A549 (cell line): ENCODE results near the gene MYO1E.

ENCODE experiments used
- CHD4 ChIP-seq: fragments of 200-600 bp; sonication (generic); IDR thresholded peaks from 2 replicates; pipeline ENCODE4 v1.6.1; 2016; ENCODE audit warnings: antibody characterized with exemption, mild to moderate bottlenecking, borderline replicate concordance
- ELK1 ChIP-seq: fragments of 150-350 bp; IDR thresholded peaks from 2 replicates; pipeline ENCODE4 v1.6.1; 2014; ENCODE audit warnings: low read depth, mild to moderate bottlenecking, low read length
- ESRRA ChIP-seq: fragments of 150-350 bp; IDR thresholded peaks from 2 replicates; pipeline ENCODE4 v1.6.1; 2014; ENCODE audit warnings: mild to moderate bottlenecking, low read length, borderline replicate concordance
- FOSL2 ChIP-seq, 2 experiments: fragments of 450-650 bp in 1 of 2; fragments of >200 bp in 1 of 2; sonication (Bioruptor Twin) in 1 of 2; formaldehyde crosslinking; IDR thresholded peaks; 2 replicates each; pipeline versions ENCODE4 v1.5.0 to v1.6.1; 2016 to 2020; ENCODE audit warnings: mild to moderate bottlenecking in 1 of 2, moderate library complexity in 1 of 2
- GATA3 ChIP-seq: IDR thresholded peaks from 2 replicates; pipeline ENCODE4 v1.6.1; 2012; ENCODE audit warnings: borderline replicate concordance
- HMGXB4 ChIP-seq: fragments of 250-450 bp; sonication (Bioruptor Pico); IDR thresholded peaks from 2 replicates; pipeline ENCODE4 v1.5.0; 2021; ENCODE audit warnings: mild to moderate bottlenecking, moderate library complexity, borderline replicate concordance
- JUNB ChIP-seq: fragments of >200 bp; sonication (Bioruptor Twin); formaldehyde crosslinking; IDR thresholded peaks from 2 replicates; pipeline ENCODE4 v1.6.1; 2016
- MAZ ChIP-seq: fragments of 150-350 bp; IDR thresholded peaks from 2 replicates; pipeline ENCODE4 v1.6.1; 2014; ENCODE audit warnings: antibody characterized with exemption, low read depth, low read length, borderline replicate concordance
- MYC ChIP-seq: IDR thresholded peaks from 2 replicates; pipeline ENCODE4 v1.6.1; 2012; ENCODE audit warnings: mild to moderate bottlenecking, inconsistent platforms, low read length, improper control_type of control experiment, borderline replicate concordance
- POLR2A ChIP-seq: IDR thresholded peaks from 2 replicates; pipeline ENCODE4 v1.6.1; 2012; ENCODE audit warnings: mild to moderate bottlenecking, low read length
- RCOR1 ChIP-seq: fragments of 150-350 bp; IDR thresholded peaks from 2 replicates; pipeline ENCODE4 v1.6.1; 2014; ENCODE audit warnings: antibody characterized with exemption, low read length, low read depth
- REST ChIP-seq: fragments of 200-600 bp; sonication (generic); IDR thresholded peaks from 2 replicates; pipeline ENCODE4 v1.6.1; 2016; ENCODE audit warnings: antibody characterized with exemption, mild to moderate bottlenecking, moderate library complexity
- USF2 ChIP-seq: fragments of 450-650 bp; IDR thresholded peaks from 2 replicates; pipeline ENCODE4 v1.6.1; 2014; ENCODE audit warnings: antibody characterized with exemption
- TF ChIP-seq, protein P1 (sequence below): fragments of >200 bp; sonication (Bioruptor Twin); formaldehyde crosslinking; IDR thresholded peaks from 3 replicates; pipeline ENCODE4 v1.5.1; 2016

GRCh38 chr15:59258317-59258716 is 114.4 kb downstream of the MYO1E start:
- TF ChIP-seq, protein P1, sequence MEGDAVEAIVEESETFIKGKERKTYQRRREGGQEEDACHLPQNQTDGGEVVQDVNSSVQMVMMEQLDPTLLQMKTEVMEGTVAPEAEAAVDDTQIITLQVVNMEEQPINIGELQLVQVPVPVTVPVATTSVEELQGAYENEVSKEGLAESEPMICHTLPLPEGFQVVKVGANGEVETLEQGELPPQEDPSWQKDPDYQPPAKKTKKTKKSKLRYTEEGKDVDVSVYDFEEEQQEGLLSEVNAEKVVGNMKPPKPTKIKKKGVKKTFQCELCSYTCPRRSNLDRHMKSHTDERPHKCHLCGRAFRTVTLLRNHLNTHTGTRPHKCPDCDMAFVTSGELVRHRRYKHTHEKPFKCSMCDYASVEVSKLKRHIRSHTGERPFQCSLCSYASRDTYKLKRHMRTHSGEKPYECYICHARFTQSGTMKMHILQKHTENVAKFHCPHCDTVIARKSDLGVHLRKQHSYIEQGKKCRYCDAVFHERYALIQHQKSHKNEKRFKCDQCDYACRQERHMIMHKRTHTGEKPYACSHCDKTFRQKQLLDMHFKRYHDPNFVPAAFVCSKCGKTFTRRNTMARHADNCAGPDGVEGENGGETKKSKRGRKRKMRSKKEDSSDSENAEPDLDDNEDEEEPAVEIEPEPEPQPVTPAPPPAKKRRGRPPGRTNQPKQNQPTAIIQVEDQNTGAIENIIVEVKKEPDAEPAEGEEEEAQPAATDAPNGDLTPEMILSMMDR = no peak
- TF ChIP-seq MYC (no peak), FOSL2 (IDR thresholded peaks at IDR 0.05) (no peak), FOSL2 (CRISPR knock-in tag; IDR thresholded peaks at IDR 0.05) (no peak), USF2 (no peak), RCOR1 (no peak), ESRRA (no peak), POLR2A (no peak), JUNB (no peak), REST (no peak), CHD4 (no peak), HMGXB4 (CRISPR knock-in tag) (no peak), ELK1 (no peak), MAZ (no peak), GATA3 (no peak)
